Activated CD4-positive, alpha-beta T cell treated with anti-CD3 and anti-CD28 coated beads, Interleukin-2, amount 50 U/mL, for 24 hours (primary cell): ENCODE measurements around the gene KDM4D.
"Not testable (repeated sequence)": the region's sequence is repeated elsewhere in the genome, so short reads cannot be mapped to it uniquely, and the experiment has no call there.

Experiments
- DNase-seq, 2 donors: peaks; one replicate each; pipeline ENCODE4 v3.0.0-alpha.2; 2020; ENCODE audit warnings: low read depth in 1 of 2, low spot score in 1 of 2

The KDM4D gene

DNA sequence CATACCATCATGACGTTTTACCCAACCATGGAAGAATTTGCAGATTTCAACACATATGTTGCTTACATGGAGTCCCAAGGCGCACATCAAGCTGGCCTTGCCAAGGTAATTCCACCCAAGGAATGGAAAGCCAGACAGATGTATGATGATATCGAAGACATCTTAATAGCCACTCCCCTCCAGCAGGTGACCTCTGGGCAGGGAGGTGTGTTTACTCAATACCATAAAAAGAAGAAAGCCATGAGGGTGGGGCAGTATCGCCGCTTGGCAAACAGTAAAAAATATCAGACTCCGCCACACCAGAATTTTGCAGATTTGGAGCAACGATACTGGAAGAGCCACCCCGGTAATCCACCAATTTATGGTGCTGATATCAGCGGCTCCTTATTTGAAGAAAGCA is 52.1 kb downstream of the KDM4D start:
- DNase-seq = not testable (repeated sequence)

DNA sequence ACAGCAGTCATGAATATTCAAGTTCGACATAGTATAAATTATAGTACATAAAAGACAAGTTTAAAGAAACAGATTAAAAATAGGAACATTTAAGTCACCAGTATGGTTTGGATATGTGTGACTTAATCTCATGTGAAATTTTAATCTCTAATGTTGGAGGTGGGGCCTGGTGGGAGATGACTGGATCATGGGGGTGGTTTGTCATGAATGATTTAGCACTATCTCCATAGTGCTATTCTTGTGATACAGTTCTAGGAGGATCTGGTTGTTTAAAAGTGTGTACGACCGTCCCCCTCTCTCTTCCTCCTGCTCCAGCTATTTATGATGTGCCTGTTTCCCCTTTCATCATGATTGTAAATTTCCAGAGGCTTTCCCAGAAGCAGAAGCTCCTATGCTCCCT is 54.8 kb downstream of the KDM4D start:
- DNase-seq = no peak

- no peak for DNase-seq
Measured at GRCh38 chr11:95033051-95033450, 59.5 kb downstream of the KDM4D start.

- DNase-seq = no peak
Measured at GRCh38 chr11:95035316-95035715, 61.8 kb downstream of the KDM4D start.

DNA sequence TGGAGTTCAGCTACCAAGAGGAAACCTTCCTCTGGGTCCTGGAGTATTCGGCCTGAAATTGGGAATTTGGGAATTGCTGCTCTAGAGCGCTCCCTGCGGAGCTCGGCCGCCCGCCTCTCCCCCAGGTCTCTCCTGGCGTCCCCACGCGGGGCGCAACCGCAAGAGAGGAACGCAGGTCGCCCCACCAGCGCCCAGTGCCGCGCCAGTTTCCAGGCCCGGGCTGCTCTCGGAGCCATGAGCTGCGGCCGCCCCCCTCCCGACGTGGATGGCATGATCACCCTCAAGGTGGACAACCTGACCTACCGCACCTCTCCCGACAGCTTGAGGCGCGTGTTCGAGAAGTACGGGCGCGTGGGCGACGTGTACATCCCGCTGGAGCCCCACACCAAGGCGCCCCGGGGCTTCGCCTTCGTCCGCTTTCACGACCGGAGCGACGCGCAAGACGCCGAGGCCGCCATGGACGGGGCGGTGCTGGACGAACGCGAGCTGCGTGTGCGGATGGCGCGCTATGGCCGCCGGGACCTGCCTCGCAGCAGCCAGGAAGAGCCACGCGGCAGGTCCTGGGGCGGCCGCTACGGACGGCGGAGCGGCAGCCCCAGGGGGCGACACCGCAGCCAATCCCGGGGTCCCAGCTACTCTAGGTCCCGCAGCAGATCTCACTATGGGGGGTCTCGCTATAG is 64.0 kb downstream of the KDM4D start:
- DNase-seq = not testable (repeated sequence)

DNA sequence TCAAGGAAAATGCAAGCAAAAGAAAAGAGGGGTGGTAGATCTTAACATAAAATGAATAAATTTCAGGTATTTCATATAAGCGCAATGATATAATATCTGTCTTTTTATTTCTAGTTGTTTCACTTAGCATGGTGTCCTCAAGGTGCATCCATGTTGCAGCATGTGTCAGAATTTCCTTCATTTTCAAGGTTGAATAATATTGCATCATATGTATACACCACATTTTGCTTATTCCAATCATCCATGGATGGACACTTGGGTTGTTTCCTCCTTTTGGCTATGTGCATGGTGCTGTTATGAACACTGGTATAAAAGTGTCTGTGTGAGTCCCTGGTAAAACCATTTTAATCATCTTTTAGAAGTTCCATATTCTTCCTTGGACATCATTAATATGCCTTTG is 68.7 kb downstream of the KDM4D start:
- DNase-seq = no peak

DNA sequence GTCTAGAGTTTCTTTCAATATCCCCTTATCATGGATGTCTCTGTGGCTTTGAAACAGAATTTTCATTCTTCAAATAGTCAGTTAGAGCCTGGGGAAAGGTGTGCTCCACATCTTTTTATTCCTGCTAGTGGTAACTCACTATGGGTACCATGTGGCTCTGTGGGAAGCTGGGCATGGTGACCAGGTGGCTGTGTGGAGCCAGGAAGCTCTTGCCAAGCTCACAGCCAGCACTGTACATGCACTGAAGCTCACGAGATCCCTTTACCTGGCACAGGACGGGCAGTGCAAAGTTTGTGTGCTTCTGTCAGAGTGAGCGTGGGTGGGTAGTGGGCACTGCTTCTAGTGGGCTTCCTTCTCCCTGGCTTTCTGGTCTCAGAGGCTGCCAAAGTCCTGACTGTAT is 69.4 kb downstream of the KDM4D start:
- DNase-seq = no peak

DNA sequence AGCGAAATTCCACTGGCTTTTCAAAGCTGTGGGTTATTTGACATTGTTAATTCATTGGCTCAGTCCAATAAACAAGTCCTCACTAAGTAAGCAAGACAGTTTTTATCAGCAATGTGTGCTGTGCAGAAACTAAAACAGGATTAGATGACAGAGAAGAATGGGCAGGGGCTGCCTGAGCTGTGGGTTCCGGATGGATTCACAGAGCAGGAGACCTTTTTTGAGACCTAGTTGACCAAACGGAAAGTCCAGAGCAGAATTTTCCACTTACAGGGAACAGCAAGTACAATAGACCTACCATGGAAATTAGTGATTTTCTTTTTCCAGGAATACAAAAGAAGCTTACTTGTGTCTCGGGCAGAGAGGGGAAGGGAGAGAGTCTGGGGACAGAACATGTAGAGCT is 70.5 kb downstream of the KDM4D start:
- no peak for DNase-seq

DNA sequence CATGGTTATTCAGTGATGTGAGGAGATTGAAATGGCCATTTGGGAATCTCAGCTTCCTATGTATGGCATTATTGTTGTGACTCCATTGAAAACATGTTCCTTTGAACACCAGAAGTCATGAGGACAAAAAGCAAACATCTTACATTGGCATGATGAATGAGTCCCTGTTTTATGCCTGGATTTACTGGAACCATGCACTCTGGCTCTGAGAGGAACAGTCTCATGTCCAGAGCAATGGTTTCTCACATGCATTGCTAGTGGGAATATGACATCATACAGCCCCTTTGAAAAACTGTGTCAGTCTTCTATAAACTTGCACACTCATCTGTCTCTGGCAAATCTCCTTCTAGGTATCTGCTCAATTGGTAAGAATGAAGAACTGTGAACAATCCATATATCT is 72.3 kb downstream of the KDM4D start:
- DNase-seq = no peak
